NT2/D1 (cell line): ENCODE measurements around the gene DNAJC6.

Experiments used
- SUZ12 ChIP-seq: IDR thresholded peaks from 2 replicates; pipeline ENCODE4 v1.6.1; 2011; ENCODE audit not compliant: insufficient read length, insufficient read depth; ENCODE audit errors: extremely low read depth
- YY1 ChIP-seq: IDR thresholded peaks from 2 replicates; pipeline ENCODE4 v1.6.1; 2011; ENCODE audit not compliant: insufficient read length, insufficient read depth
- ZNF274 ChIP-seq: IDR thresholded peaks from 2 replicates; pipeline ENCODE4 v1.6.1; 2011; ENCODE audit warnings: mild to moderate bottlenecking, low read depth, low read length

GRCh38 chr1:65431111-65431705, 121.9 kb downstream of the DNAJC6 start:
- TF ChIP-seq ZNF274 (no peak), YY1 (no peak), SUZ12 (no peak)
